IMR-90 (cell line): Measurements from ENCODE around the gene IFT74. TPM values are rescaled to one million over a fixed set of nuclear protein-coding genes. Genes with fewer than 3 reads are reported as not detected.

Source experiments
- ATAC-seq: fragments of 200-7000 bp; cut with Tn5 transposase; 2 replicates; pipeline ENCODE4 v1.9.1; 2020; ENCODE audit warnings: low read depth, mild to moderate bottlenecking, moderate library complexity
- BruUV-seq: library from RNA; stranded (reverse); fragments of 400-500 nt; replicated peaks from 2 replicates; lab custom pipeline; 2021; lab: Mats Ljungman, UMichigan
- CTCF ChIA-PET: fragments of 300-600 bp; formaldehyde crosslinking; extraction: SDS; loops from one replicate; lab custom pipeline; 2021; ENCODE audit warnings: antibody characterized with exemption; lab: Yijun Ruan, JAX
- POLR2A ChIA-PET: fragments of 300-600 bp; sonication (Branson Sonifier 250); formaldehyde crosslinking; loops from one replicate; lab custom pipeline; 2022; ENCODE audit warnings: antibody characterized with exemption; ENCODE audit not compliant: unreplicated experiment; lab: Charles Lee
- DNase-seq: peaks from one replicate; pipeline ENCODE4 v3.0.0; 2013
- H2AFZ ChIP-seq: replicated peaks from 2 replicates; pipeline ENCODE3; 2013; ENCODE audit warnings: low read length, mild to moderate bottlenecking; ENCODE audit not compliant: poor library complexity
- H2AK5ac ChIP-seq: 2 replicates; pipeline ENCODE4 v1.6.1; 2013; ENCODE audit warnings: low read depth, low read length, inconsistent platforms
- H2AK9ac ChIP-seq: replicated peaks from 2 replicates; pipeline ENCODE3; 2013; ENCODE audit warnings: mild to moderate bottlenecking, low read depth, low read length, moderate library complexity; ENCODE audit not compliant: poor library complexity
- H2BK120ac ChIP-seq: 2 replicates; pipeline ENCODE4 v1.6.1; 2013; ENCODE audit warnings: low read depth, low read length, inconsistent platforms
- H2BK15ac ChIP-seq: 3 replicates; pipeline ENCODE4 v1.6.1; 2013; ENCODE audit warnings: low read depth, low read length, inconsistent platforms
- H2BK20ac ChIP-seq: 2 replicates; pipeline ENCODE4 v1.6.1; 2013; ENCODE audit warnings: low read depth, mild to moderate bottlenecking, inconsistent platforms, low read length, moderate library complexity
- H2BK5ac ChIP-seq: 2 replicates; pipeline ENCODE4 v1.6.1; 2013; ENCODE audit warnings: mild to moderate bottlenecking, low read depth, low read length, inconsistent platforms; ENCODE audit not compliant: poor library complexity, severe bottlenecking
- H3K14ac ChIP-seq: replicated peaks from 2 replicates; pipeline ENCODE4 v1.6.1; 2013; ENCODE audit warnings: low read depth, low read length, inconsistent platforms
- H3K18ac ChIP-seq: 2 replicates; pipeline ENCODE4 v1.6.1; 2013; ENCODE audit warnings: low read depth, low read length, control low read depth
- H3K23ac ChIP-seq: 2 replicates; pipeline ENCODE4 v1.6.1; 2013; ENCODE audit warnings: low read depth, low read length, inconsistent platforms
- H3K27ac ChIP-seq: 2 replicates; pipeline ENCODE4 v1.5.1; 2013; ENCODE audit warnings: mild to moderate bottlenecking, control low read depth, low read length; ENCODE audit not compliant: insufficient read depth
- H3K27me3 ChIP-seq: 2 replicates; pipeline ENCODE4 v1.6.1; 2013; ENCODE audit warnings: low read length; ENCODE audit not compliant: control insufficient read depth, insufficient read depth
- H3K36me3 ChIP-seq: 2 replicates; pipeline ENCODE4 v1.6.1; 2013; ENCODE audit warnings: low read length, mixed read lengths; ENCODE audit not compliant: control insufficient read depth, insufficient read depth
- H3K4ac ChIP-seq: 2 replicates; pipeline ENCODE4 v1.6.1; 2013; ENCODE audit warnings: low read depth, low read length, inconsistent platforms
- H3K4me1 ChIP-seq: 2 replicates; pipeline ENCODE4 v1.6.1; 2013; ENCODE audit warnings: low read length, mixed read lengths; ENCODE audit not compliant: control insufficient read depth, insufficient read depth
- H3K4me2 ChIP-seq: 2 replicates; pipeline ENCODE4 v1.6.1; 2013; ENCODE audit warnings: low read depth, mild to moderate bottlenecking, control low read depth, low read length, moderate library complexity
- H3K4me3 ChIP-seq: 2 replicates; pipeline ENCODE4 v1.5.1; 2013; ENCODE audit warnings: low read depth, mild to moderate bottlenecking, control low read depth, low read length, moderate library complexity; ENCODE audit not compliant: insufficient read depth
- H3K56ac ChIP-seq: 2 replicates; pipeline ENCODE4 v1.6.1; 2013; ENCODE audit warnings: low read length, inconsistent platforms; ENCODE audit not compliant: insufficient read depth; ENCODE audit errors: extremely low read depth
- H3K79me1 ChIP-seq, 2 experiments: 2 replicates each; pipeline ENCODE4 v1.6.1; 2013; ENCODE audit warnings: low read length in 2 of 2, inconsistent platforms in 1 of 2, low read depth in 1 of 2
- H3K9ac ChIP-seq: 2 replicates; pipeline ENCODE4 v1.6.1; 2013; ENCODE audit warnings: low read depth, low read length, control low read depth
- H3K9me1 ChIP-seq: 2 replicates; pipeline ENCODE4 v1.6.1; 2013; ENCODE audit warnings: low read length, inconsistent platforms; ENCODE audit not compliant: insufficient read depth
- H3K9me3 ChIP-seq: 2 replicates; pipeline ENCODE4 v1.6.1; 2013; ENCODE audit warnings: low read length; ENCODE audit not compliant: control insufficient read depth, insufficient read depth
- H4K20me1 ChIP-seq: 2 replicates; pipeline ENCODE4 v1.6.1; 2013; ENCODE audit warnings: low read length, inconsistent platforms; ENCODE audit not compliant: insufficient read depth
- H4K5ac ChIP-seq: 2 replicates; pipeline ENCODE4 v1.6.1; 2013; ENCODE audit warnings: mild to moderate bottlenecking, low read depth, low read length, control low read depth
- H4K8ac ChIP-seq, 2 experiments: 2 replicates each; pipeline ENCODE4 v1.6.1; 2013; ENCODE audit warnings: low read depth in 2 of 2, low read length in 2 of 2, control low read depth in 1 of 2, inconsistent platforms in 1 of 2
- H4K91ac ChIP-seq: 2 replicates; pipeline ENCODE4 v1.6.1; 2013; ENCODE audit warnings: low read depth, low read length, inconsistent platforms; ENCODE audit not compliant: insufficient read depth
- CHD1 ChIP-seq: IDR thresholded peaks from 2 replicates; pipeline ENCODE4 v1.6.1; 2012; ENCODE audit warnings: low read depth, low read length, improper control_type of control experiment
- MAZ ChIP-seq: IDR thresholded peaks from 2 replicates; pipeline ENCODE4 v1.6.1; 2012; ENCODE audit warnings: low read depth, mild to moderate bottlenecking, low read length, improper control_type of control experiment, moderate library complexity, borderline replicate concordance
- RAD21 ChIP-seq: IDR thresholded peaks from 2 replicates; pipeline ENCODE4 v1.6.1; 2012; ENCODE audit warnings: low read length, improper control_type of control experiment
- RFX5 ChIP-seq: IDR thresholded peaks from 2 replicates; pipeline ENCODE4 v1.8.0; 2012; ENCODE audit warnings: low read depth, mild to moderate bottlenecking, low read length, moderate library complexity
- SMC3 ChIP-seq: fragments of 150-350 bp; IDR thresholded peaks from 2 replicates; pipeline ENCODE4 v1.6.1; 2016; ENCODE audit warnings: low read depth, mild to moderate bottlenecking, antibody characterized with exemption, low read length, moderate library complexity
- WGBS, 2 experiments: methylation state at CpG; one replicate each; pipeline versions ENCODE4 v1.1.5 to v1.1.7; 2013; ENCODE audit warnings: missing lambda C conversion rate in 2 of 2; ENCODE audit not compliant: insufficient read length in 1 of 2; ENCODE audit errors: extremely low coverage in 2 of 2; 5-methylcytosine and 5-hydroxymethylcytosine counted together
- dilution Hi-C: fragments of 300-500 bp; cut with HindIII; formaldehyde crosslinking; loops from one replicate; pipeline ENCODE4 v1.14.3; 2018; ENCODE audit warnings: low sequenced_read_pairs; ENCODE audit not compliant: unreplicated experiment
- in situ Hi-C: fragments of 300-500 bp; cut with MboI; formaldehyde crosslinking; loops from 3 replicates; pipeline ENCODE4 v1.14.3; 2019; ENCODE audit warnings: low sequenced_read_pairs, inconsistent platforms, mixed read lengths
- intact Hi-C: fragments of 100-400 bp; cut with micrococcal nuclease; formaldehyde crosslinking; loops from 2 replicates; pipeline ENCODE4 v1.10.0; 2022
- polyA plus RNA-seq, 3 experiments: library from polyadenylated mRNA; depleted of rRNA; stranded (reverse); fragments of >200 nt; gene quantifications; 2 replicates each; pipeline ENCODE4 v1.2.3, GENCODE V29; 2012; ENCODE audit warnings: low replicate concordance in 1 of 3
- total RNA-seq: library from RNA; depleted of rRNA; stranded (reverse); fragments of >200 nt; gene quantifications from 2 replicates; pipeline ENCODE4 v1.2.3, GENCODE V29; 2012
- TF ChIP-seq, protein P1 (sequence below): conservative IDR thresholded peaks from 2 replicates; pipeline ENCODE4 v1.5.1; 2012; ENCODE audit warnings: mild to moderate bottlenecking, low read depth, low read length, improper control_type of control experiment
- TF ChIP-seq, protein P2 (sequence below): fragments of 150-350 bp; IDR thresholded peaks from 2 replicates; pipeline ENCODE4 v1.6.1; 2017; ENCODE audit warnings: mild to moderate bottlenecking, antibody characterized with exemption, low read length, low read depth

The IFT74 gene
- total and polyA plus RNA-seq, 2 of the 4 experiments (the other 2 are of a cell fraction) = 4.6 to 12.2 TPM

DNA sequence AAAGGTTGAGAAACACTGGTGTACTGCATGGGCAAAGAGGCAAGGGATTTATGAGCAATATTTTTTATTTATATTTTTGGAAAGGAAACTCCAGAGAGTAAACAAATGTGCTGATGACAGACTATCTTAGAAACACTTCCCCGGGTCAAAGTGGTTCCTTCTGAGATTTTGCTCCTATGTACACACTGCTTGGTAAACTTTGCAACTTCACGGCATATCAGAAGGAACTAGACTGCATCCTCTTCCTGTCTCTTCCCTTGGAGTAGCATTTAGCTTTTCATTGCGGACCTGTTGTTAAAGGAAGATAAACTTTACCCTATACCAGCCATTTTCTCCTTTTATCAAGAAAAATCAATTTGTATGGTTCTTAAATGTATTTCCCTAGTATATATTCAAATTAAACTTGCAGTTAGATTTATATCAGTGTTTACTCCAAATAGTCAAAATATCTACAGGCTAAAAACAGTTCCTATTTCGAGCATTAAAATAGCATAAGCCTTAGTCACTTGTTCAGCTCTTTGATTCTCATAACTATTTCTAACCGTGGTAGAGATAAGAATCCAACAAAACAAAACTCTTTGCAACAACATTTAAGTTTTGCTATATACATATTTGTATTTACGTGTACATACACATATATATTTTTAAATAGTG is 97.3 kb downstream of the IFT74 start:
- no TSS peak for BruUV-seq
- POLR2A ChIA-PET = no interaction called here
- peak overlapping the region; percentile 77; the same call in 1 of the 2 replicates for H3K4me2 ChIP-seq

More for the DNA sequence above, 97.3 kb downstream of the IFT74 start:
- CTCF ChIA-PET = no interaction called here
- Histone ChIP-seq H3K36me3 (no peaks in the 10 kb centered on the region), H3K23ac (peak overlapping the region; percentile 67), H4K5ac (peak overlapping the region; percentile 83; the same call in 1 of the 2 replicates), H4K91ac (peak overlapping the region; percentile 55; the same call in 1 of the 2 replicates), H2BK20ac (peak overlapping the region; percentile 84), H3K14ac (peak overlapping the region; percentile 38), H3K4me3 (no peak overlapping the region), H2BK15ac (peak overlapping the region; percentile 90; the same call in 1 of the 3 replicates), H3K9me1 (no peaks in the 10 kb centered on the region), H3K27ac (peak overlapping the region; percentile 64; the same call in 1 of the 2 replicates), H3K9ac (no peak overlapping the region), H2AK9ac (no peak overlapping the region), H3K4me1 (peaks cover 3% of the 10 kb centered on the region; the same call in 1 of the 2 replicates), H4K20me1 (no peaks in the 10 kb centered on the region), H3K56ac (no peak overlapping the region), H2BK5ac (peak overlapping the region; percentile 85), H2AK5ac (peak overlapping the region; percentile 29; the same call in 1 of the 2 replicates), H2AFZ (no peak overlapping the region), H2BK120ac (peak overlapping the region; percentile 79; the same call in 1 of the 2 replicates), H3K79me1 (no peaks in the 10 kb centered on the region), H3K18ac (peak overlapping the region; percentile 92; the same call in 1 of the 2 replicates), H4K8ac (peak overlapping the region; percentile 78 to 79; a peak in 3 of 4 replicates), H3K27me3 (no peaks in the 10 kb centered on the region), H3K9me3 (no peaks in the 10 kb centered on the region), H3K4ac (peak overlapping the region; percentile 64; the same call in 1 of the 2 replicates)
- TF ChIP-seq RFX5 = no peak
- TF ChIP-seq SMC3 = no peak
- TF ChIP-seq, protein P1, sequence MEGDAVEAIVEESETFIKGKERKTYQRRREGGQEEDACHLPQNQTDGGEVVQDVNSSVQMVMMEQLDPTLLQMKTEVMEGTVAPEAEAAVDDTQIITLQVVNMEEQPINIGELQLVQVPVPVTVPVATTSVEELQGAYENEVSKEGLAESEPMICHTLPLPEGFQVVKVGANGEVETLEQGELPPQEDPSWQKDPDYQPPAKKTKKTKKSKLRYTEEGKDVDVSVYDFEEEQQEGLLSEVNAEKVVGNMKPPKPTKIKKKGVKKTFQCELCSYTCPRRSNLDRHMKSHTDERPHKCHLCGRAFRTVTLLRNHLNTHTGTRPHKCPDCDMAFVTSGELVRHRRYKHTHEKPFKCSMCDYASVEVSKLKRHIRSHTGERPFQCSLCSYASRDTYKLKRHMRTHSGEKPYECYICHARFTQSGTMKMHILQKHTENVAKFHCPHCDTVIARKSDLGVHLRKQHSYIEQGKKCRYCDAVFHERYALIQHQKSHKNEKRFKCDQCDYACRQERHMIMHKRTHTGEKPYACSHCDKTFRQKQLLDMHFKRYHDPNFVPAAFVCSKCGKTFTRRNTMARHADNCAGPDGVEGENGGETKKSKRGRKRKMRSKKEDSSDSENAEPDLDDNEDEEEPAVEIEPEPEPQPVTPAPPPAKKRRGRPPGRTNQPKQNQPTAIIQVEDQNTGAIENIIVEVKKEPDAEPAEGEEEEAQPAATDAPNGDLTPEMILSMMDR = no peak
- TF ChIP-seq RAD21 = no peak
- TF ChIP-seq CHD1 = no peak
- TF ChIP-seq MAZ = no peak
- TF ChIP-seq, protein P2, sequence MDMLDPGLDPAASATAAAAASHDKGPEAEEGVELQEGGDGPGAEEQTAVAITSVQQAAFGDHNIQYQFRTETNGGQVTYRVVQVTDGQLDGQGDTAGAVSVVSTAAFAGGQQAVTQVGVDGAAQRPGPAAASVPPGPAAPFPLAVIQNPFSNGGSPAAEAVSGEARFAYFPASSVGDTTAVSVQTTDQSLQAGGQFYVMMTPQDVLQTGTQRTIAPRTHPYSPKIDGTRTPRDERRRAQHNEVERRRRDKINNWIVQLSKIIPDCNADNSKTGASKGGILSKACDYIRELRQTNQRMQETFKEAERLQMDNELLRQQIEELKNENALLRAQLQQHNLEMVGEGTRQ = no peak
- intact Hi-C loops = no loop called here
- ATAC-seq (peak; percentile 69), DNase-seq (peak; percentile 34)
- no CpG with 5 or more reads among the region's 6 CpGs for WGBS, 2 experiments
- dilution Hi-C loops = no loop called here
- in situ Hi-C loops = no loop called here
